HepG2 (cell line): ENCODE data around the gene GPBAR1. TPM values are rescaled to one million over a fixed set of nuclear protein-coding genes. Genes with fewer than 3 reads are reported as not detected.

ENCODE experiments used
- ELF3 ChIP-seq: IDR thresholded peaks from 2 replicates; pipeline ENCODE4 v1.6.1; 2016; ENCODE audit warnings: missing genetic modification reagents, missing compliant biosample characterization
- GFI1 ChIP-seq: sonication (generic); formaldehyde crosslinking; IDR thresholded peaks from 2 replicates; pipeline ENCODE4 v1.5.0; 2020; ENCODE audit warnings: missing genetic modification reagents, mild to moderate bottlenecking, borderline replicate concordance
- MYC ChIP-seq: sonication (generic); formaldehyde crosslinking; IDR thresholded peaks from 2 replicates; pipeline ENCODE4 v1.9.0; 2021; ENCODE audit warnings: missing genetic modification reagents, borderline replicate concordance
- NFRKB ChIP-seq: fragments of 450-650 bp; IDR thresholded peaks from 2 replicates; pipeline ENCODE4 v1.6.1; 2017
- SIX1 ChIP-seq: sonication (generic); formaldehyde crosslinking; IDR thresholded peaks from 2 replicates; pipeline ENCODE4 v1.4.0; 2020; ENCODE audit warnings: missing genetic modification reagents, borderline replicate concordance
- SOX13 ChIP-seq, 3 experiments: fragments of 450-650 bp in 1 of 3; sonication (generic) in 1 of 3; formaldehyde crosslinking in 1 of 3; IDR thresholded peaks in 2 of 3; conservative IDR thresholded peaks in 1 of 3; 2 replicates each; pipeline versions ENCODE4 v1.5.0 to v1.6.1; 2016 to 2020; ENCODE audit warnings: antibody characterized with exemption in 1 of 3, mild to moderate bottlenecking in 1 of 3, missing compliant biosample characterization in 1 of 3, missing genetic modification reagents in 1 of 3, moderate library complexity in 1 of 3
- SOX6 ChIP-seq, 2 experiments: fragments of 450-650 bp in 1 of 2; sonication (generic) in 1 of 2; formaldehyde crosslinking in 1 of 2; IDR thresholded peaks; 2 replicates each; pipeline versions ENCODE4 v1.4.0 to v1.6.1; 2017 to 2020; ENCODE audit warnings: antibody characterized with exemption in 1 of 2, mild to moderate bottlenecking in 1 of 2, missing genetic modification reagents in 1 of 2
- ZBTB10 ChIP-seq: sonication (generic); formaldehyde crosslinking; IDR thresholded peaks from 2 replicates; pipeline ENCODE4 v1.4.0; 2020; ENCODE audit warnings: missing genetic modification reagents, borderline replicate concordance
- ZBTB2 ChIP-seq: sonication (generic); formaldehyde crosslinking; IDR thresholded peaks from 2 replicates; pipeline ENCODE4 v1.8.0; 2022; ENCODE audit warnings: low read depth, missing genetic modification reagents
- ZBTB8A ChIP-seq: sonication (generic); formaldehyde crosslinking; IDR thresholded peaks from 2 replicates; pipeline ENCODE4 v1.4.0; 2020; ENCODE audit warnings: mild to moderate bottlenecking, low read depth, missing genetic modification reagents, borderline replicate concordance
- ZNF546 ChIP-seq: sonication (generic); formaldehyde crosslinking; conservative IDR thresholded peaks from 2 replicates; pipeline ENCODE4 v1.8.1; 2023; ENCODE audit warnings: mild to moderate bottlenecking, missing genetic modification reagents
- ZNF704 ChIP-seq: sonication (generic); formaldehyde crosslinking; IDR thresholded peaks from 2 replicates; pipeline ENCODE4 v1.8.1; 2023; ENCODE audit warnings: mild to moderate bottlenecking, inconsistent platforms, moderate library complexity, missing genetic modification reagents, borderline replicate concordance
- polyA plus RNA-seq, 8 experiments: library from polyadenylated mRNA; depleted of rRNA in 3 of 8; stranded (reverse) in 7 of 8; unstranded in 1 of 8; fragments of >200 nt; fragmentation: Illumina TruSeq in 4 of 8; extraction: Trizol in 4 of 8; gene quantifications; 2 replicates each; pipeline versions ENCODE4 v1.2.1 to v1.2.3, GENCODE V29; 2011 to 2016; ENCODE audit warnings: low read depth in 4 of 8, missing spikeins in 1 of 8, mixed read lengths in 1 of 8; ENCODE audit not compliant: insufficient read depth in 1 of 8
- total RNA-seq, 5 experiments: library from RNA; depleted of rRNA; stranded (reverse); fragments of >200 nt; fragmentation: Illumina TruSeq; extraction: Trizol; gene quantifications; 2 replicates each; pipeline ENCODE4 v1.2.3, GENCODE V29; 2016; ENCODE audit warnings: low read depth in 1 of 5
- TF ChIP-seq, protein P1 (sequence below): sonication (generic); formaldehyde crosslinking; IDR thresholded peaks from 2 replicates; pipeline ENCODE4 v1.8.0; 2023; ENCODE audit warnings: mild to moderate bottlenecking, missing genetic modification reagents
- TF ChIP-seq, protein P2 (sequence below): sonication (generic); formaldehyde crosslinking; conservative IDR thresholded peaks from 2 replicates; pipeline ENCODE4 v1.8.0; 2022; ENCODE audit warnings: low read depth, missing genetic modification reagents
- TF ChIP-seq, protein P3 (sequence below): sonication (generic); formaldehyde crosslinking; IDR thresholded peaks from 2 replicates; pipeline ENCODE4 v1.4.0; 2020; ENCODE audit warnings: missing genetic modification reagents, borderline replicate concordance

Gene GPBAR1
- total and polyA plus RNA-seq, 2 of the 13 experiments (the other 11 are each of a cell fraction or from before 2014, with no cell fraction given), result 0.05 to 0.09 TPM

DNA sequence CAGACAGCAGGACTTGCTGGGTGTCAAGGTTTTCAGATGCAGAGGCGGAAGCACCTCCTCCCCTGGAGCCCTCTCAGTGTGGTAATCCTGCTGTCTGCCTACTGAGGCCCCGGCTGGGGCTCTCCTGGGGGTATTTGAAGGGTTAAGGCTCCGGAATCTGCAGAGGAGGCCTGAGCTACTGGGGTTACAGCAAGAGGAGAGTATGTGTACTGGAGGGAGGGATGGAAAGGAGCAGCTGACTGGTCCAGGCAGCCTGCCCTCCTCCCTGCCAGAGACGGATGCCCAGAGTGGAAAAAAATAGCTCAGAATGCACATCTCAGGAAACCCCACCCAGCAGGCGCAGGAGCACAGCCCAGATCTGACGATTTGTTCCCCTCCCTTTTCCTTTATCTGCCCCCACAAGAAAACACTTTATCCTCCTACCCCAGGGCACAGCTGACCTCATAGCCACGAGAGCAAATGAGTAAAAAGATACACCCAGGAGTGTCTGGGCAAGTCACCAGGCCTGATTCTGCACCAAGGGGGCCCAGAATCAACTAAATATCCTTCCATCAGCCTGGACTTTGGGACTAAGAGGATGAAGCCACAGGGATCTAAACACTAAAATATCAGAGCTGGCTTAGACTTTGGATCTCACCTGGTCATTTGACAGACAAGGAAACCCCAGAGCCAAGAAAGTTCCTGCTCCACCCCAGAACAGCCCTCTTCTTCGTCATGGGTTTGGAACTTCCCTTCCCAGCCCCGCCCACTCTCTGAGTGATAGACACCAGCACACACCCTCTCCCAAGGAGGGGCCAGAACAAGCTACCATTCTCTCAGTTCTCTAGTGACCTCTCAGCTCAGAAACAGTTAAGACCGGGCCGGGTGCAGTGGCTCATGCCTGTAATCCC is 26.0 kb downstream of the GPBAR1 start (continued):
- TF ChIP-seq ZNF704 (CRISPR knock-in tag), result 0 out of 2 replicates have a peak, but pooled peaks have one; percentile 20
- no peak; the same call in 1 of the 2 replicates for TF ChIP-seq SOX13 (IDR thresholded peaks at IDR 0.05)
- TF ChIP-seq SOX13 (CRISPR knock-in tag; conservative IDR thresholded peaks at IDR 0.05 in 1 of 2, IDR thresholded peaks at IDR 0.05 in 1 of 2), result peak in 1 of 2 experiments; percentile 32; a peak in 1 of 4 replicates
- no peak for TF ChIP-seq SIX1
- no peak for TF ChIP-seq MYC (CRISPR knock-in tag)
- peak; percentile 85 for TF ChIP-seq ELF3 (CRISPR knock-in tag)
- TF ChIP-seq, protein P1, sequence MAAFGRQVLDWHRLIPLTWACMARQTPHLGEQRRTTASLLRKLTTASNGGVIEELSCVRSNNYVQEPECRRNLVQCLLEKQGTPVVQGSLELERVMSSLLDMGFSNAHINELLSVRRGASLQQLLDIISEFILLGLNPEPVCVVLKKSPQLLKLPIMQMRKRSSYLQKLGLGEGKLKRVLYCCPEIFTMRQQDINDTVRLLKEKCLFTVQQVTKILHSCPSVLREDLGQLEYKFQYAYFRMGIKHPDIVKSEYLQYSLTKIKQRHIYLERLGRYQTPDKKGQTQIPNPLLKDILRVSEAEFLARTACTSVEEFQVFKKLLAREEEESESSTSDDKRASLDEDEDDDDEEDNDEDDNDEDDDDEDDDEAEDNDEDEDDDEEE (CRISPR knock-in tag), result no peak
- TF ChIP-seq, protein P2, sequence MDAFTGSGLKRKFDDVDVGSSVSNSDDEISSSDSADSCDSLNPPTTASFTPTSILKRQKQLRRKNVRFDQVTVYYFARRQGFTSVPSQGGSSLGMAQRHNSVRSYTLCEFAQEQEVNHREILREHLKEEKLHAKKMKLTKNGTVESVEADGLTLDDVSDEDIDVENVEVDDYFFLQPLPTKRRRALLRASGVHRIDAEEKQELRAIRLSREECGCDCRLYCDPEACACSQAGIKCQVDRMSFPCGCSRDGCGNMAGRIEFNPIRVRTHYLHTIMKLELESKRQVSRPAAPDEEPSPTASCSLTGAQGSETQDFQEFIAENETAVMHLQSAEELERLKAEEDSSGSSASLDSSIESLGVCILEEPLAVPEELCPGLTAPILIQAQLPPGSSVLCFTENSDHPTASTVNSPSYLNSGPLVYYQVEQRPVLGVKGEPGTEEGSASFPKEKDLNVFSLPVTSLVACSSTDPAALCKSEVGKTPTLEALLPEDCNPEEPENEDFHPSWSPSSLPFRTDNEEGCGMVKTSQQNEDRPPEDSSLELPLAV (CRISPR knock-in tag), result no peak
- no peak for TF ChIP-seq ZBTB8A (CRISPR knock-in tag)
- 0 out of 2 replicates have a peak, but pooled peaks have one; percentile 35 for TF ChIP-seq GFI1 (CRISPR knock-in tag)
- TF ChIP-seq ZBTB2 (CRISPR knock-in tag), result no peak
- no peak for TF ChIP-seq SOX6 (IDR thresholded peaks at IDR 0.05)
- TF ChIP-seq SOX6 (CRISPR knock-in tag; IDR thresholded peaks at IDR 0.05), result peak; percentile 26; the same call in 1 of the 2 replicates
- TF ChIP-seq, protein P3, sequence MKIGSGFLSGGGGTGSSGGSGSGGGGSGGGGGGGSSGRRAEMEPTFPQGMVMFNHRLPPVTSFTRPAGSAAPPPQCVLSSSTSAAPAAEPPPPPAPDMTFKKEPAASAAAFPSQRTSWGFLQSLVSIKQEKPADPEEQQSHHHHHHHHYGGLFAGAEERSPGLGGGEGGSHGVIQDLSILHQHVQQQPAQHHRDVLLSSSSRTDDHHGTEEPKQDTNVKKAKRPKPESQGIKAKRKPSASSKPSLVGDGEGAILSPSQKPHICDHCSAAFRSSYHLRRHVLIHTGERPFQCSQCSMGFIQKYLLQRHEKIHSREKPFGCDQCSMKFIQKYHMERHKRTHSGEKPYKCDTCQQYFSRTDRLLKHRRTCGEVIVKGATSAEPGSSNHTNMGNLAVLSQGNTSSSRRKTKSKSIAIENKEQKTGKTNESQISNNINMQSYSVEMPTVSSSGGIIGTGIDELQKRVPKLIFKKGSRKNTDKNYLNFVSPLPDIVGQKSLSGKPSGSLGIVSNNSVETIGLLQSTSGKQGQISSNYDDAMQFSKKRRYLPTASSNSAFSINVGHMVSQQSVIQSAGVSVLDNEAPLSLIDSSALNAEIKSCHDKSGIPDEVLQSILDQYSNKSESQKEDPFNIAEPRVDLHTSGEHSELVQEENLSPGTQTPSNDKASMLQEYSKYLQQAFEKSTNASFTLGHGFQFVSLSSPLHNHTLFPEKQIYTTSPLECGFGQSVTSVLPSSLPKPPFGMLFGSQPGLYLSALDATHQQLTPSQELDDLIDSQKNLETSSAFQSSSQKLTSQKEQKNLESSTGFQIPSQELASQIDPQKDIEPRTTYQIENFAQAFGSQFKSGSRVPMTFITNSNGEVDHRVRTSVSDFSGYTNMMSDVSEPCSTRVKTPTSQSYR, result no peak
- TF ChIP-seq ZNF546 (CRISPR knock-in tag), result no peak
- no peak for TF ChIP-seq NFRKB
- no peak for TF ChIP-seq ZBTB10 (CRISPR knock-in tag)
